K562 (cell line): ENCODE measurements around the gene AMPD1. TPM values are rescaled to one million over a fixed set of nuclear protein-coding genes. Genes with fewer than 3 reads are reported as not detected.

Source experiments
- ARNT ChIP-seq, 2 experiments: fragments of 450-650 bp; IDR thresholded peaks; 2 replicates each; pipeline ENCODE4 v1.6.1; 2016; ENCODE audit warnings: mild to moderate bottlenecking in 1 of 2
- ESRRB ChIP-seq: fragments of 250-450 bp; sonication (Bioruptor Pico); IDR thresholded peaks from 2 replicates; pipeline ENCODE4 v1.5.0; 2020; ENCODE audit warnings: mild to moderate bottlenecking, moderate library complexity, borderline replicate concordance
- HDAC6 ChIP-seq: IDR thresholded peaks from 2 replicates; pipeline ENCODE4 v1.6.1; 2012; ENCODE audit warnings: low read depth, mild to moderate bottlenecking, control low read depth, inconsistent platforms, low read length, moderate library complexity
- HLTF ChIP-seq: fragments of 450-650 bp; IDR thresholded peaks from 2 replicates; pipeline ENCODE4 v1.6.1; 2016
- HMGXB4 ChIP-seq: sonication (generic); formaldehyde crosslinking; IDR thresholded peaks from 2 replicates; pipeline ENCODE4 v1.8.1; 2023; ENCODE audit warnings: mild to moderate bottlenecking, missing genetic modification reagents
- HNRNPLL ChIP-seq: fragments of 200-400 bp; formaldehyde crosslinking; IDR thresholded peaks from 2 replicates; pipeline ENCODE4 v1.6.1; 2017; ENCODE audit warnings: low read length, low read depth, mild to moderate bottlenecking; ENCODE audit not compliant: poor library complexity, severe bottlenecking
- HNRNPUL1 ChIP-seq: fragments of 200-400 bp; formaldehyde crosslinking; IDR thresholded peaks from 2 replicates; pipeline ENCODE4 v1.6.1; 2017; ENCODE audit warnings: low read length
- MTA3 ChIP-seq: fragments of 450-650 bp; formaldehyde crosslinking; IDR thresholded peaks from 2 replicates; pipeline ENCODE4 v1.6.1; 2017; ENCODE audit warnings: mild to moderate bottlenecking, borderline replicate concordance
- PHF8 ChIP-seq: fragments of 200-600 bp; sonication (generic); IDR thresholded peaks from 2 replicates; pipeline ENCODE4 v1.6.1; 2012; ENCODE audit warnings: mixed run types, mild to moderate bottlenecking, inconsistent platforms, low read length, moderate library complexity, borderline replicate concordance
- SMARCB1 ChIP-seq: IDR thresholded peaks from 2 replicates; pipeline ENCODE4 v1.6.1; 2011; ENCODE audit warnings: improper control_type of control experiment, low read depth; ENCODE audit not compliant: insufficient read length
- ZBTB1 ChIP-seq: sonication (generic); formaldehyde crosslinking; IDR thresholded peaks from 2 replicates; pipeline ENCODE4 v1.8.1; 2023; ENCODE audit warnings: missing genetic modification reagents, low read depth, mild to moderate bottlenecking, borderline replicate concordance
- polyA plus RNA-seq, 8 experiments: library from polyadenylated mRNA; depleted of rRNA in 4 of 8; stranded (reverse) in 5 of 8; unstranded in 3 of 8; fragments of >200 nt; fragmentation: Nextera tagmentation in 2 of 8; fragmentation: Illumina TruSeq in 1 of 8; extraction: Ambion mirVana in 2 of 8; extraction: Trizol in 1 of 8; gene quantifications; 2 replicates each; pipeline versions ENCODE4 v1.2.1 to v1.2.3, GENCODE V29; 2011 to 2014; ENCODE audit warnings: inconsistent platforms in 1 of 8, missing spikeins in 1 of 8
- total RNA-seq, 7 experiments: library from RNA; depleted of rRNA in 6 of 7; stranded (reverse); fragments of >200 nt in 6 of 7; fragmentation: Illumina TruSeq in 2 of 7; extraction: Trizol in 2 of 7; gene quantifications; 2 replicates each; pipeline versions ENCODE4 v1.2.1 to v1.2.3, GENCODE V29; 2011 to 2021; ENCODE audit warnings: low replicate concordance in 1 of 7
- TF ChIP-seq, protein P1 (sequence below), 2 experiments: fragments of 450-650 bp; IDR thresholded peaks; 2 replicates each; pipeline ENCODE4 v1.6.1; 2016
- TF ChIP-seq, protein P2 (sequence below): sonication (generic); formaldehyde crosslinking; IDR thresholded peaks from 2 replicates; pipeline ENCODE4 v1.8.0; 2022; ENCODE audit warnings: mild to moderate bottlenecking, missing genetic modification reagents, borderline replicate concordance
- TF ChIP-seq, protein P3 (sequence below): conservative IDR thresholded peaks from 2 replicates; pipeline ENCODE4 v1.6.1; 2011; ENCODE audit warnings: low read depth, mild to moderate bottlenecking, low read length; ENCODE audit not compliant: control insufficient read depth

The AMPD1 gene
- total and polyA plus RNA-seq, 9 of the 15 experiments (the other 6 are each of a cell fraction or from before 2014, with no cell fraction given), result 0.04 to 0.17 TPM; not detected in 7

DNA sequence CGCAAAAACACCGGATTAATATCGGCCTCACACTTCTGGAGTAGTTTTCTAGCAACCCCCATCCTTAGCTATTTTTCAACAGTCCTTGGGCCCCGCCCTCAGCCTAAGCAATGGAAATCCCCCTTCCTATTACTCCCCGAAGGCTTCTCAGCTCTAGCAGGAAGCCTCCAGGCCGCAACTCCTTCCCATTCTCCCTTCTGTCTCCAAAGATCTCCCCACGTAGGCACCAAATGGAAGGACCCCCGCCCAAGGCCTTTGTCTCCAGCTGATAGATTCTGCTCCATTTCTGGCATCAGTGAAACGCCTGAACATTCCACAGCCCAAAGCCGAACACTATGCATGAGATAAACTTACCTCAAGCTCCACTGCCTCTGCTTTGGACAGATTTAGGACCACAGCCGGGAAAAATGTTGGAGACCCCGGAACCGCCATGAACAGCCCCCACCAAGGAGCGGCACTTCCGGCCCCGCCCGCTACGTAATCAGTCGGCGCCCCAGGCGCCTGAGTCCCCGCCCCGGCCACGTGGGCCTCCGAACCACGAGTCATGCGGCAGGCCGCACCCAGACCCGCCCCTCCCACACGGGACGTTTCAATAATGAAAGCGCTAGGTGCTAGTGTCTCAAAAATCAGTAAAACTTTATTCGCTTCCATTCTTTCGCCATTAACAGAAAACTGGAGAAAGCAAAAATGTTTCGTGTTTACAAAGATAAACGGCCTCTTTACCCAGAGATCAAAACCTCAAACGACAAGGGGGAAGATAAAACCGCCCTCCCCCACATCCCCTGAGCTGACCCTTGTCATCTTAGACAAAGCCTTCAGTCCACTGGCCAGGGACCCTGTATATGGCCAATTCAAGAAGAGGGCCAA, 21.2 kb upstream of the AMPD1 start, which contains the start of gene NRAS (continued):
- TF ChIP-seq HMGXB4 (CRISPR knock-in tag) (no peak), MTA3 (peak; percentile 70; the same call in 1 of the 2 replicates), ARNT (IDR thresholded peaks at IDR 0.05) (peak in 1 of 2 experiments; percentile 66; a peak in 1 of 4 replicates), HLTF (no peak), HNRNPUL1 (no peak), HDAC6 (no peak), ZBTB1 (no peak), PHF8 (peak; percentile 96), HNRNPLL (peak; percentile 19), ESRRB (CRISPR knock-in tag) (0 out of 2 replicates have a peak, but pooled peaks have one; percentile 37), SMARCB1 (no peak)
- TF ChIP-seq, protein P1, sequence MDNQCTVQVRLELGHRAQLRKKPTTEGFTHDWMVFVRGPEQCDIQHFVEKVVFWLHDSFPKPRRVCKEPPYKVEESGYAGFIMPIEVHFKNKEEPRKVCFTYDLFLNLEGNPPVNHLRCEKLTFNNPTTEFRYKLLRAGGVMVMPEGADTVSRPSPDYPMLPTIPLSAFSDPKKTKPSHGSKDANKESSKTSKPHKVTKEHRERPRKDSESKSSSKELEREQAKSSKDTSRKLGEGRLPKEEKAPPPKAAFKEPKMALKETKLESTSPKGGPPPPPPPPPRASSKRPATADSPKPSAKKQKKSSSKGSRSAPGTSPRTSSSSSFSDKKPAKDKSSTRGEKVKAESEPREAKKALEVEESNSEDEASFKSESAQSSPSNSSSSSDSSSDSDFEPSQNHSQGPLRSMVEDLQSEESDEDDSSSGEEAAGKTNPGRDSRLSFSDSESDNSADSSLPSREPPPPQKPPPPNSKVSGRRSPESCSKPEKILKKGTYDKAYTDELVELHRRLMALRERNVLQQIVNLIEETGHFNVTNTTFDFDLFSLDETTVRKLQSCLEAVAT (IDR thresholded peaks at IDR 0.05), result peak in 1 of 2 experiments; percentile 78; a peak in 1 of 4 replicates
- TF ChIP-seq, protein P2, sequence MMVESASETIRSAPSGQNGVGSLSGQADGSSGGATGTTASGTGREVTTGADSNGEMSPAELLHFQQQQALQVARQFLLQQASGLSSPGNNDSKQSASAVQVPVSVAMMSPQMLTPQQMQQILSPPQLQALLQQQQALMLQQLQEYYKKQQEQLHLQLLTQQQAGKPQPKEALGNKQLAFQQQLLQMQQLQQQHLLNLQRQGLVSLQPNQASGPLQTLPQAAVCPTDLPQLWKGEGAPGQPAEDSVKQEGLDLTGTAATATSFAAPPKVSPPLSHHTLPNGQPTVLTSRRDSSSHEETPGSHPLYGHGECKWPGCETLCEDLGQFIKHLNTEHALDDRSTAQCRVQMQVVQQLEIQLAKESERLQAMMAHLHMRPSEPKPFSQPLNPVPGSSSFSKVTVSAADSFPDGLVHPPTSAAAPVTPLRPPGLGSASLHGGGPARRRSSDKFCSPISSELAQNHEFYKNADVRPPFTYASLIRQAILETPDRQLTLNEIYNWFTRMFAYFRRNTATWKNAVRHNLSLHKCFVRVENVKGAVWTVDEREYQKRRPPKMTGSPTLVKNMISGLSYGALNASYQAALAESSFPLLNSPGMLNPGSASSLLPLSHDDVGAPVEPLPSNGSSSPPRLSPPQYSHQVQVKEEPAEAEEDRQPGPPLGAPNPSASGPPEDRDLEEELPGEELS (CRISPR knock-in tag), result no peak
- TF ChIP-seq, protein P3, sequence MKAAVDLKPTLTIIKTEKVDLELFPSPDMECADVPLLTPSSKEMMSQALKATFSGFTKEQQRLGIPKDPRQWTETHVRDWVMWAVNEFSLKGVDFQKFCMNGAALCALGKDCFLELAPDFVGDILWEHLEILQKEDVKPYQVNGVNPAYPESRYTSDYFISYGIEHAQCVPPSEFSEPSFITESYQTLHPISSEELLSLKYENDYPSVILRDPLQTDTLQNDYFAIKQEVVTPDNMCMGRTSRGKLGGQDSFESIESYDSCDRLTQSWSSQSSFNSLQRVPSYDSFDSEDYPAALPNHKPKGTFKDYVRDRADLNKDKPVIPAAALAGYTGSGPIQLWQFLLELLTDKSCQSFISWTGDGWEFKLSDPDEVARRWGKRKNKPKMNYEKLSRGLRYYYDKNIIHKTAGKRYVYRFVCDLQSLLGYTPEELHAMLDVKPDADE, result peak; percentile 97
